Liver (tissue), 9 donors: ENCODE results near the gene CMTM7. TPM values are rescaled to one million over a fixed set of nuclear protein-coding genes. Genes with fewer than 3 reads are reported as not detected.

Source experiments
- DNase-seq: peaks from one replicate; pipeline ENCODE4 v3.0.0-alpha.2; 2017; ENCODE audit warnings: low spot score
- H3K27ac ChIP-seq, 2 donors: one replicate each; pipeline ENCODE4 v1.7.0; 2013; ENCODE audit warnings: inconsistent platforms in 2 of 2, low read length in 2 of 2, control low read depth in 1 of 2, low read depth in 1 of 2, mild to moderate bottlenecking in 1 of 2
- H3K27me3 ChIP-seq, 4 donors: one replicate each; pipeline versions ENCODE4 v1.6.1 to v1.7.0; 2013; ENCODE audit warnings: low read length in 3 of 4, inconsistent platforms in 1 of 4, mild to moderate bottlenecking in 1 of 4, moderate library complexity in 1 of 4; ENCODE audit not compliant: control insufficient read depth in 4 of 4, insufficient read depth in 4 of 4
- H3K36me3 ChIP-seq, 4 donors: one replicate each; pipeline versions ENCODE4 v1.6.1 to v1.7.0; 2013; ENCODE audit warnings: low read length in 3 of 4, mild to moderate bottlenecking in 3 of 4, low read depth in 1 of 4, moderate library complexity in 1 of 4; ENCODE audit not compliant: control insufficient read depth in 4 of 4, insufficient read depth in 3 of 4
- H3K4me1 ChIP-seq, 4 donors: one replicate each; pipeline versions ENCODE4 v1.6.1 to v1.7.0; 2013; ENCODE audit warnings: low read length in 3 of 4, mild to moderate bottlenecking in 3 of 4, moderate library complexity in 1 of 4; ENCODE audit not compliant: control insufficient read depth in 4 of 4, insufficient read depth in 4 of 4
- H3K4me3 ChIP-seq, 3 donors: one replicate each; pipeline versions ENCODE4 v1.6.1 to v1.7.0; 2013; ENCODE audit warnings: low read length in 3 of 3, control low read depth in 1 of 3, low read depth in 1 of 3, mild to moderate bottlenecking in 1 of 3
- H3K9ac ChIP-seq, 2 donors: one replicate each; pipeline ENCODE4 v1.7.0; 2013; ENCODE audit warnings: low read length in 2 of 2, mild to moderate bottlenecking in 2 of 2, moderate library complexity in 2 of 2, control low read depth in 1 of 2, low read depth in 1 of 2
- H3K9me3 ChIP-seq, 4 donors: one replicate each; pipeline versions ENCODE4 v1.6.1 to v1.7.0; 2013; ENCODE audit warnings: low read length in 3 of 4; ENCODE audit not compliant: control insufficient read depth in 4 of 4
- ATF3 ChIP-seq: IDR thresholded peaks from 2 replicates; pipeline ENCODE4 v1.6.1; 2016; ENCODE audit warnings: antibody characterized with exemption
- CTCF ChIP-seq: fragments of 150-350 bp; IDR thresholded peaks from 2 replicates; pipeline ENCODE4 v1.5.1; 2017; ENCODE audit warnings: improper control_type of control experiment, low read depth, low read length; ENCODE audit not compliant: missing input control
- EGR1 ChIP-seq, 2 donors: IDR thresholded peaks; 2 replicates each; pipeline ENCODE4 v1.6.1; 2016 to 2018; ENCODE audit warnings: antibody characterized with exemption in 2 of 2, low read depth in 2 of 2
- FOXA1 ChIP-seq: IDR thresholded peaks from 2 replicates; pipeline ENCODE4 v1.6.1; 2016; ENCODE audit warnings: antibody characterized with exemption
- FOXA2 ChIP-seq: IDR thresholded peaks from 2 replicates; pipeline ENCODE4 v1.6.1; 2016; ENCODE audit warnings: antibody characterized with exemption
- GABPA ChIP-seq, 2 donors: IDR thresholded peaks in 1 of 2; conservative IDR thresholded peaks in 1 of 2; 2 replicates each; pipeline ENCODE4 v1.6.1; 2016; ENCODE audit warnings: antibody characterized with exemption in 2 of 2, mild to moderate bottlenecking in 1 of 2, moderate library complexity in 1 of 2
- HNF4A ChIP-seq, 2 donors: conservative IDR thresholded peaks; 2 replicates each; pipeline ENCODE4 v1.6.1; 2016; ENCODE audit warnings: antibody characterized with exemption in 2 of 2, mild to moderate bottlenecking in 2 of 2
- HNF4G ChIP-seq: IDR thresholded peaks from 2 replicates; pipeline ENCODE4 v1.6.1; 2016; ENCODE audit warnings: antibody characterized with exemption
- JUND ChIP-seq, 2 donors: IDR thresholded peaks; 2 replicates each; pipeline ENCODE4 v1.6.1; 2016; ENCODE audit warnings: antibody characterized with exemption in 2 of 2
- MAX ChIP-seq: IDR thresholded peaks from 2 replicates; pipeline ENCODE4 v1.6.1; 2016; ENCODE audit warnings: antibody characterized with exemption
- NR2F2 ChIP-seq: IDR thresholded peaks from 2 replicates; pipeline ENCODE4 v1.6.1; 2016; ENCODE audit warnings: antibody characterized with exemption
- RAD21 ChIP-seq, 2 donors: IDR thresholded peaks; 2 replicates each; pipeline ENCODE4 v1.6.1; 2016; ENCODE audit warnings: antibody characterized with exemption in 2 of 2, mild to moderate bottlenecking in 2 of 2
- REST ChIP-seq: IDR thresholded peaks from 2 replicates; pipeline ENCODE4 v1.6.1; 2016; ENCODE audit warnings: antibody characterized with exemption, mild to moderate bottlenecking
- RXRA ChIP-seq, 2 donors: IDR thresholded peaks; 2 replicates each; pipeline ENCODE4 v1.6.1; 2017 to 2018; ENCODE audit warnings: antibody characterized with exemption in 2 of 2, mild to moderate bottlenecking in 1 of 2
- SP1 ChIP-seq: IDR thresholded peaks from 2 replicates; pipeline ENCODE4 v1.6.1; 2018; ENCODE audit warnings: antibody characterized with exemption, mild to moderate bottlenecking
- TAF1 ChIP-seq: conservative IDR thresholded peaks from 2 replicates; pipeline ENCODE4 v1.6.1; 2016; ENCODE audit warnings: antibody characterized with exemption, mild to moderate bottlenecking
- YY1 ChIP-seq: IDR thresholded peaks from 2 replicates; pipeline ENCODE4 v1.6.1; 2016; ENCODE audit warnings: antibody characterized with exemption, mild to moderate bottlenecking
- ZBTB33 ChIP-seq: IDR thresholded peaks from 2 replicates; pipeline ENCODE4 v1.6.1; 2016; ENCODE audit warnings: antibody characterized with exemption
- WGBS: extraction: QIAGEN DNeasy Blood & Tissue Kit; methylation state at CpG from one replicate; pipeline ENCODE4 v1.1.7; 2013; 5-methylcytosine and 5-hydroxymethylcytosine counted together
- polyA plus RNA-seq, 2 donors: library from polyadenylated mRNA; stranded (reverse) in 1 of 2; unstranded in 1 of 2; fragments of 200-250 nt in 1 of 2; fragments of >200 nt in 1 of 2; fragmentation: Nextera tagmentation in 1 of 2; extraction: Ambion mirVana in 1 of 2; gene quantifications; one replicate each; pipeline versions ENCODE4 v1.2.1 to v1.2.3, GENCODE V29; 2013 to 2015
- total RNA-seq, 2 donors: library from RNA; depleted of rRNA; stranded (reverse); fragments of >200 nt; gene quantifications; one replicate each; pipeline ENCODE4 v1.2.3, GENCODE V29; 2014
- donor health status: healthy.
- donor health status: healthy.
- donor health status: healthy.
- donor health status: healthy.
- donor health status: healthy.

The CMTM7 gene
- total and polyA plus RNA-seq, 4 donors, result 3.6 to 20.3 (median 4.1) TPM

GRCh38 chr3:32373844-32374243 is 17.8 kb upstream of the CMTM7 start:
- TF ChIP-seq RAD21 (IDR thresholded peaks at IDR 0.05), result no peak
- no peak for TF ChIP-seq FOXA2
- no peak for TF ChIP-seq HNF4G
- TF ChIP-seq RXRA (IDR thresholded peaks at IDR 0.05), result no peak
- no peak for TF ChIP-seq FOXA1
- TF ChIP-seq NR2F2, result no peak
- no peak for TF ChIP-seq GABPA (IDR thresholded peaks at IDR 0.05 in 1 of 2, conservative IDR thresholded peaks at IDR 0.05 in 1 of 2)
- no peak for TF ChIP-seq YY1
- TF ChIP-seq ZBTB33, result no peak
- TF ChIP-seq SP1, result no peak
- no peak for TF ChIP-seq JUND (IDR thresholded peaks at IDR 0.05)
- TF ChIP-seq HNF4A (conservative IDR thresholded peaks at IDR 0.05), result no peak
- no peak for TF ChIP-seq CTCF
- TF ChIP-seq ATF3, result no peak
- no peak for TF ChIP-seq TAF1
- no peak for TF ChIP-seq EGR1 (IDR thresholded peaks at IDR 0.05; ENCODE audit: low read depth in 2 of 2)
- no peak for TF ChIP-seq REST
- TF ChIP-seq MAX, result no peak
- H3K27ac ChIP-seq, result no peak overlapping the region
- H3K27me3 ChIP-seq, result no peaks in the 10 kb centered on the region
- H3K36me3 ChIP-seq, result peaks cover 0 to 8% (median 1%) of the 10 kb centered on the region in 4 donors
- no peak overlapping the region for H3K9ac ChIP-seq
- H3K4me3 ChIP-seq, result no peak overlapping the region
- no peaks in the 10 kb centered on the region for H3K9me3 ChIP-seq
- 85% methylated on average over 5 of the region's 5 CpGs for WGBS
- DNase-seq, result no peak
- H3K4me1 ChIP-seq, result no peaks in the 10 kb centered on the region
